Thymus (tissue), 11 donors: ENCODE measurements around the gene PRRC2B. TPM values are rescaled to one million over a fixed set of nuclear protein-coding genes. Genes with fewer than 3 reads are reported as not detected.
A peak's percentile ranks its signal among the peaks of the same experiment; 100 is the strongest.
"Not testable (repeated sequence)": the region's sequence is repeated elsewhere in the genome, so short reads cannot be mapped to it uniquely, and the experiment has no call there.

Experiments used
- DNase-seq, 9 donors: peaks; one replicate each; pipeline ENCODE4 v3.0.0-alpha.2; 2013; ENCODE audit warnings: low spot score in 9 of 9, low read depth in 6 of 9, missing footprints in 1 of 9
- H3K27ac ChIP-seq, 2 donors: one replicate each; pipeline ENCODE4 v1.5.1; 2013; ENCODE audit warnings: control low read depth in 1 of 2, low read depth in 1 of 2, low read length in 1 of 2, mild to moderate bottlenecking in 1 of 2, moderate library complexity in 1 of 2
- H3K27me3 ChIP-seq, 2 donors: one replicate each; pipeline ENCODE4 v1.5.1; 2013; ENCODE audit warnings: low read length in 1 of 2; ENCODE audit not compliant: control insufficient read depth in 2 of 2, insufficient read depth in 1 of 2
- H3K36me3 ChIP-seq, 2 donors: one replicate each; pipeline ENCODE4 v1.5.1; 2013; ENCODE audit warnings: low read length in 1 of 2, mild to moderate bottlenecking in 1 of 2, moderate library complexity in 1 of 2; ENCODE audit not compliant: control insufficient read depth in 2 of 2, insufficient read depth in 2 of 2
- H3K4me1 ChIP-seq, 2 donors: one replicate each; pipeline ENCODE4 v1.5.1; 2013; ENCODE audit warnings: low read length in 2 of 2; ENCODE audit not compliant: control insufficient read depth in 2 of 2, insufficient read depth in 2 of 2
- H3K4me3 ChIP-seq, 2 donors: one replicate each; pipeline ENCODE4 v1.5.1; 2013; ENCODE audit warnings: low read length in 2 of 2, control low read depth in 1 of 2, mild to moderate bottlenecking in 1 of 2
- H3K9me3 ChIP-seq, 2 donors: one replicate each; pipeline ENCODE4 v1.5.1; 2013; ENCODE audit warnings: low read length in 1 of 2, mild to moderate bottlenecking in 1 of 2; ENCODE audit not compliant: control insufficient read depth in 2 of 2, insufficient read depth in 1 of 2
- WGBS: extraction: QIAGEN DNeasy Blood & Tissue Kit; methylation state at CpG from one replicate; pipeline ENCODE4 v1.1.7; 2013; 5-methylcytosine and 5-hydroxymethylcytosine counted together
- polyA plus RNA-seq: library from polyadenylated mRNA; stranded (reverse); fragments of 200-250 nt; gene quantifications from one replicate; pipeline ENCODE4 v1.2.3, GENCODE V29; 2013
- total RNA-seq: library from RNA; stranded (reverse); fragments of 120-200 nt; gene quantifications from one replicate; pipeline ENCODE4 v1.2.4, GENCODE V29; 2013
- donor health status: healthy.

The PRRC2B gene
- total and polyA plus RNA-seq, 2 donors, result 23.0 to 73.5 TPM

DNA sequence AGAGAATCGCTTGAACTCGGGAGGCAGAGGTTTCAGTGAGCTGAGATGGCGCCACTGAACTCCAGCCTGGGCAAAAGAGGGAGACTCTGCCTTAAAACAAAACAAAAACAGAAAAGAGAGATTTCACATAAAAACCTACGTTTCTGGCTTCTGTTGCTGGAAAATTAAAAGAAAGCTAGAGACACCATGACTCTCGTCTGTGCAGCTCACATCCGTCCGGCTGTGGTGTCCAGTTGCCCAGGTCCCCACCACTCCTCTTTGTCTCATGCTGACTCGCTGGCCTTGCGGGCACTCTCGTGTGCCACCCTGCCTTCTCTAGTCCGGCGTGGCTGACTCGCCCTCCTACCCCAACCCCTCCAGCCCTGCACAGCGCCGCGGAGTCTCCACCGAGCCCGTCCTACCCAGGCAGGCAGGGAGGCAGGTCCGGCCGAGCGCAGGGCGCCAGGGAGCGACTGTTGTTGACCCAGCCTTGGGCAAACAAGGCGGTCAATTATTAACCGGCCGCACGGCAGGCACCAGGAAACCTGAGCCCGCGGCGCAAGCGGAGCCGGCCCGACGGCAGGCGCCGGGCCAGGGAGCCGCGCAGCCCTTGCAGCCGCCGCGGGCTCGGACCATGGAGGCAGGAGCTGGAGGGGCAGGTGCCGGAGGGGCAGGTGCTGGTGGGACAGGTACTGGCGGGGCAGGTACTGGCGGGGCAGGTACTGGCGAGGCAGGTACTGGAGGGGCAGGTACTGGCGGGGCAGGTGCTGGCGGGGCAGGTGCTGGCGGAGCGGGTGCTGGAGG lies 151.3 kb downstream of the PRRC2B start, which contains the start of gene PRRT1B:
Gene PRRT1B (plus strand): TSS at position 521 of the 783 bp plus-strand sequence. CDS start 93 bp downstream, at position 614.
- 33% methylated on average over 50 of the region's 50 CpGs for WGBS
- peaks cover 13 to 32% of the 10 kb centered on the region in 2 donors for H3K9me3 ChIP-seq
- no peak within 1 kb of the TSS for H3K4me3 ChIP-seq
- H3K27me3 ChIP-seq, result peaks cover 18 to 63% of the 10 kb centered on the region in 2 donors
- DNase-seq, result no peak
- H3K27ac ChIP-seq, result peak within 1 kb of the TSS in 1 of 2 donors; percentile 4
- no peaks in the 10 kb centered on the region for H3K36me3 ChIP-seq
- peaks cover 0 to 9% of the 10 kb centered on the region in 2 donors for H3K4me1 ChIP-seq

DNA sequence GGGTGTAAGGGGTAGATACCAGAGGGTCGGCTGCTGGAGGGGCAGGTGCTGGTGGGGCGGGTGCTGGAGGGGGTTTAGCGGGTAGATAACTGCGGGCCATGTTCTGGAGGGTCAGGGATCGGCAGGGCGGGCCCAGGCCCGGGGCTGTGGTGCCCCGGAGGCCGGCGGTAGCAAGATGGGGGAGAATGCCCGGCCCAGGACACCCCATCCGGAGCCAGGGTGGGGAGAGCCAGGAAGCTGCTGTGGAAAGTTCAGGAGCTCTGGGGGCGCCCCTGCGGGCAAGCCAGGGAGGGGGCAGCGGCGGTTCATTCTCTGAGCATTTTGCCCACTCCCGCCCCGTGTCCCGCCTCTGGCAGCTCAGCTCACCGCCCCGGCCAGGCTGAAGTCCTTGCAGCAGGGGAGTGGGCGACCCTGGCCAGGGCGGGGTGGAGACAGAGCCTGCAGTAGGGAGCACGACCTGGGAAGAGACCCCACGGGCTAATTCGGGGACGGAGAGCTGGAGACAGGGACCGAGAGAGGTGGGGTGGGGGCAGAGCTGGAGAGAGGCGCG lies 152.0 kb downstream of the PRRC2B start:
- peak overlapping the region in 1 of 2 donors; percentile 4 for H3K27ac ChIP-seq
- no peak for DNase-seq
- 8% methylated on average over 30 of the region's 30 CpGs for WGBS

DNA sequence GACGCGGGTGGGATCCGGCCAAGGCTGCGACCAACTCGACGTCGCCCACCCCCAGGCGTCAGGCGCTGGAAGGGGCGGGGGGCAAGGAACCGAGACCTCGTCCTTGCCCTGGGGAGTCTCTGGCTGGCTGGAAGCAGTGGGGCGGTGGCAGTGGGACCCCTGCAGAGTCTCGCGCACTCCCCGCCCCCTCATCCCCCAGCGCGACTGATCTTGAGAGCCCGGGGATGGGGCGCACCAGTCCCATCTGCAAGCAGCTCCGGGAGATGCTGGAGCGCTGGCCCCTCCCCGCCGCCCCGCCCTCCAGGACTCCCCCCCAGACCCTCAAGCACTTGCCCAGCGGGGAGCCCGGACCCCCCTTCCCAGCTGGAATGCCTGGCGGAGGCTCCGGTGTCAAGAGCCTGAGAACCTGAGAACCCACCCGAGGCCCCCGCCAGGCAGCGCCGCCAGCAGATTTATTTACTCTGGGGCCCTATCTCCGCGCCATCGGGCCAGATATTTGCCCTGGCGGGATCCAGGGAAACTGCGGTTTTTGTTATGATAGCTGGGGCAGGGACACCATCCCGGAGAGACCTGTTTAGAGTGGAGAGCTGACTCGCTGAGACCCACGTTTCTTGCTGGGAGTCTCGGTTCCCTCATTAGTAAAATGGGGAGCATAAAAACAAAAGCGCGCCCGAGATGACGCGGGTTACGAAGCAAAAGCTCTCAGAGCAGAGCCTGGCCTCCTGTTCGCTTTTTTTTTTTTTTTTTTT lies 152.6 kb downstream of the PRRC2B start:
- peaks cover 13 to 32% of the 10 kb centered on the region in 2 donors for H3K9me3 ChIP-seq
- no peaks in the 10 kb centered on the region for H3K36me3 ChIP-seq
- no peak overlapping the region for H3K4me3 ChIP-seq
- peak overlapping the region in 1 of 2 donors; percentile 4 for H3K27ac ChIP-seq
- H3K27me3 ChIP-seq, result peaks cover 18 to 66% of the 10 kb centered on the region in 2 donors
- WGBS, result 6% methylated on average over 49 of the region's 49 CpGs
- peaks cover 0 to 9% of the 10 kb centered on the region in 2 donors for H3K4me1 ChIP-seq
- DNase-seq, result no peak

More for the DNA sequence above, 152.0 kb downstream of the PRRC2B start:
- H3K36me3 ChIP-seq, result no peaks in the 10 kb centered on the region
- no peak overlapping the region for H3K4me3 ChIP-seq
- H3K9me3 ChIP-seq, result peaks cover 13 to 32% of the 10 kb centered on the region in 2 donors
- H3K4me1 ChIP-seq, result peaks cover 0 to 9% of the 10 kb centered on the region in 2 donors
- peaks cover 18 to 66% of the 10 kb centered on the region in 2 donors for H3K27me3 ChIP-seq

DNA sequence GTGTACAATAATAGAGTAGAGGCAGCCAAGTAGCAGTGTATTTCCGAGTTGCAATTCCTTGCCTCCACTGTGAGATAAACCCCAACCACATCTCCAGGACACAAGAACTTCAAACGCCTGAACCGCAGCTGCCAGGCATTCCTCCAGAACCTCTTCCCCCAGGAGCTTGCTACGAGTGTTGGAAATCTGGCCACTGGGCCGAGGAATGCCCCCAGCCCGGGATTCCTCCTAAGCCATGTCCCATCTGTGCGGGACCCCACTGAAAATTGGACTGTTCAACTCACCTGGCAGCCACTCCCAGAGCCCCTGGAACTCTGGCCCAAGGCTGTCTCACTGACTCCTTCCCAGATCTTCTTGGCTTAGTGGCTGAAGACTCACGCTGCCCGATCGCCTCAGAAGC lies 155.3 kb downstream of the PRRC2B start:
- H3K4me1 ChIP-seq, H3K27ac ChIP-seq, H3K36me3 ChIP-seq, DNase-seq, H3K4me3 ChIP-seq: not testable (repeated sequence)
- peaks cover 7 to 23% of the 10 kb centered on the region in 2 donors for H3K9me3 ChIP-seq
- peaks cover 26 to 80% of the 10 kb centered on the region in 2 donors for H3K27me3 ChIP-seq
- WGBS, result 96% methylated on average over 10 of the region's 10 CpGs

Other genes with a start within 250 kb of the PRRC2B start
- gene FAM78A, start 117.6 kb upstream of the PRRC2B start, total RNA-seq, result 19.6 TPM
- 28.2 TPM for gene FAM78A, start 117.6 kb upstream of the PRRC2B start, polyA plus RNA-seq
- gene PLPP7, start 104.4 kb upstream of the PRRC2B start, total RNA-seq, result 0.52 TPM
- 0.96 TPM for gene PLPP7, start 104.4 kb upstream of the PRRC2B start, polyA plus RNA-seq
- 16.8 TPM for gene POMT1, start 108.8 kb downstream of the PRRC2B start, total RNA-seq
- 51.9 TPM for gene POMT1, start 108.8 kb downstream of the PRRC2B start, polyA plus RNA-seq
- 24.9 TPM for gene UCK1, start 137.2 kb downstream of the PRRC2B start, total RNA-seq
- 24.7 TPM for gene UCK1, start 137.2 kb downstream of the PRRC2B start, polyA plus RNA-seq
- gene PRRT1B, start 151.4 kb downstream of the PRRC2B start, total RNA-seq, result not detected
- not detected for gene PRRT1B, start 151.4 kb downstream of the PRRC2B start, polyA plus RNA-seq